MM.1S (cell line): ENCODE results near the gene KLHL11.

Experiments used
- DNase-seq: peaks from one replicate; pipeline ENCODE4 v3.0.0-alpha.2; 2015
- H2AFZ ChIP-seq: fragments of 300-600 bp; sonication (generic); 2 replicates; pipeline ENCODE4 v1.6.0; 2016; ENCODE audit warnings: antibody characterized with exemption, low read length
- H3F3A ChIP-seq: fragments of 300-600 bp; sonication (generic); 2 replicates; pipeline ENCODE4 v1.6.1; 2016; ENCODE audit warnings: mild to moderate bottlenecking, antibody characterized with exemption, low read length, moderate library complexity, mixed read lengths; ENCODE audit not compliant: insufficient read depth
- H3K27ac ChIP-seq: fragments of 300-600 bp; sonication (generic); 2 replicates; pipeline ENCODE4 v1.5.1; 2016; ENCODE audit warnings: mild to moderate bottlenecking, low read length
- H3K27me3 ChIP-seq: fragments of 300-600 bp; sonication (generic); replicated peaks from 2 replicates; pipeline ENCODE4 v1.6.0; 2016; ENCODE audit warnings: low read length; ENCODE audit not compliant: insufficient read depth
- H3K36me3 ChIP-seq: fragments of 300-600 bp; sonication (generic); replicated peaks from 2 replicates; pipeline ENCODE4 v1.6.1; 2016; ENCODE audit warnings: mild to moderate bottlenecking, low read length, mixed read lengths; ENCODE audit not compliant: insufficient read depth
- H3K4me1 ChIP-seq: fragments of 300-600 bp; sonication (generic); 2 replicates; pipeline ENCODE4 v1.6.1; 2016; ENCODE audit warnings: low read length, mixed read lengths
- H3K4me2 ChIP-seq: fragments of 300-600 bp; sonication (generic); 2 replicates; pipeline ENCODE4 v1.6.0; 2016; ENCODE audit warnings: low read depth, low read length
- H3K4me3 ChIP-seq: fragments of 300-600 bp; sonication (generic); 2 replicates; pipeline ENCODE4 v1.5.1; 2016; ENCODE audit warnings: low read length, mixed read lengths
- H3K79me2 ChIP-seq: fragments of 300-600 bp; sonication (generic); 2 replicates; pipeline ENCODE4 v1.6.1; 2016; ENCODE audit warnings: mixed run types, low read length, mixed read lengths
- H3K9ac ChIP-seq: fragments of 300-600 bp; sonication (generic); 2 replicates; pipeline ENCODE4 v1.6.1; 2016; ENCODE audit warnings: low read length, mixed read lengths
- H3K9me2 ChIP-seq: fragments of 300-600 bp; sonication (generic); replicated peaks from 2 replicates; pipeline ENCODE4 v1.6.1; 2016; ENCODE audit warnings: mild to moderate bottlenecking, low read length, mixed read lengths; ENCODE audit not compliant: insufficient read depth
- H3K9me3 ChIP-seq: fragments of 300-600 bp; sonication (generic); replicated peaks from 2 replicates; pipeline ENCODE4 v1.6.1; 2016; ENCODE audit warnings: mild to moderate bottlenecking, low read length, mixed read lengths; ENCODE audit not compliant: insufficient read depth
- H4K20me1 ChIP-seq: fragments of 300-600 bp; sonication (generic); 2 replicates; pipeline ENCODE4 v1.6.1; 2016; ENCODE audit warnings: mild to moderate bottlenecking, low read length, moderate library complexity, mixed read lengths; ENCODE audit not compliant: insufficient read depth
- EZH2 ChIP-seq: fragments of 300-600 bp; sonication (generic); optimal IDR thresholded peaks from 2 replicates; pipeline ENCODE3; 2017; ENCODE audit warnings: low read depth, mild to moderate bottlenecking, antibody characterized with exemption, low read length, mixed read lengths
- EZH2phosphoT487 ChIP-seq: fragments of 300-600 bp; sonication (generic); IDR thresholded peaks from 2 replicates; pipeline ENCODE4 v1.6.1; 2018; ENCODE audit warnings: antibody characterized with exemption, low read length
- TF ChIP-seq, protein P1 (sequence below): fragments of 300-600 bp; sonication (generic); IDR thresholded peaks from 2 replicates; pipeline ENCODE4 v1.5.1; 2016; ENCODE audit warnings: antibody characterized with exemption, low read length, mixed read lengths

The KLHL11 gene

GRCh38 chr17:41901646-41902045 is 36.4 kb upstream of the KLHL11 start:
- Histone ChIP-seq H3K27me3 (no peaks in the 10 kb centered on the region), H2AFZ (no peak overlapping the region), H3K4me1 (no peaks in the 10 kb centered on the region), H3K9ac (no peak overlapping the region), H3K4me2 (no peak overlapping the region), H3K79me2 (no peaks in the 10 kb centered on the region), H3K9me2 (no peaks in the 10 kb centered on the region), H4K20me1 (no peaks in the 10 kb centered on the region), H3K4me3 (no peak overlapping the region), H3F3A (no peaks in the 10 kb centered on the region), H3K27ac (no peak overlapping the region), H3K36me3 (0 out of 2 replicates have a peak, but pooled peaks cover 4% of the 10 kb centered on the region), H3K9me3 (no peaks in the 10 kb centered on the region)
- TF ChIP-seq EZH2phosphoT487, result no peak
- no peak for TF ChIP-seq EZH2
- TF ChIP-seq, protein P1, sequence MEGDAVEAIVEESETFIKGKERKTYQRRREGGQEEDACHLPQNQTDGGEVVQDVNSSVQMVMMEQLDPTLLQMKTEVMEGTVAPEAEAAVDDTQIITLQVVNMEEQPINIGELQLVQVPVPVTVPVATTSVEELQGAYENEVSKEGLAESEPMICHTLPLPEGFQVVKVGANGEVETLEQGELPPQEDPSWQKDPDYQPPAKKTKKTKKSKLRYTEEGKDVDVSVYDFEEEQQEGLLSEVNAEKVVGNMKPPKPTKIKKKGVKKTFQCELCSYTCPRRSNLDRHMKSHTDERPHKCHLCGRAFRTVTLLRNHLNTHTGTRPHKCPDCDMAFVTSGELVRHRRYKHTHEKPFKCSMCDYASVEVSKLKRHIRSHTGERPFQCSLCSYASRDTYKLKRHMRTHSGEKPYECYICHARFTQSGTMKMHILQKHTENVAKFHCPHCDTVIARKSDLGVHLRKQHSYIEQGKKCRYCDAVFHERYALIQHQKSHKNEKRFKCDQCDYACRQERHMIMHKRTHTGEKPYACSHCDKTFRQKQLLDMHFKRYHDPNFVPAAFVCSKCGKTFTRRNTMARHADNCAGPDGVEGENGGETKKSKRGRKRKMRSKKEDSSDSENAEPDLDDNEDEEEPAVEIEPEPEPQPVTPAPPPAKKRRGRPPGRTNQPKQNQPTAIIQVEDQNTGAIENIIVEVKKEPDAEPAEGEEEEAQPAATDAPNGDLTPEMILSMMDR, result no peak
- DNase-seq, result no peak

DNA sequence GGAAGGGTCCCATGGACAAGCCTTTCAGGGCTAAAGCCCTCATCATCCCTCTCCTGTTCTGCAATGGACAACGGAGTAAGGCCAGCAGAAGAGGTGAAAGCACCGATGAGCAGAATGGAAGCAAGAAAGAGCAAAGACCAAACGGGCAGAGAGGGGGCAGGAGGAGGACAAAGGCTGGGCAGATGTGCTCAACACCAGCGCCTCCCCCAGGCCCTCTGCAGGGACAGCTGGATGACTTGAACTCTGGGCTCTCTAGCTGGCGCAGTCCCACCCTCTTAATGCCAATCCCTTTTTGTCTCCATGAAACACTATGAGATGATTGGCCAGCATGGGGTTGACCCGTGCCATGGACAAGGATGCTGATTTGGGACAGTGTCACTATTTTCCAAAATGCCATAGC is 31.5 kb upstream of the KLHL11 start:
- H4K20me1 ChIP-seq, result no peaks in the 10 kb centered on the region
- no peak overlapping the region for H3K4me3 ChIP-seq
- H3K9me3 ChIP-seq, result no peaks in the 10 kb centered on the region
- no peak overlapping the region for H3K4me2 ChIP-seq
- H3K27ac ChIP-seq, result no peak overlapping the region
- H3K9ac ChIP-seq, result no peak overlapping the region
- H3K9me2 ChIP-seq, result no peaks in the 10 kb centered on the region
- H3F3A ChIP-seq, result no peaks in the 10 kb centered on the region
- no peaks in the 10 kb centered on the region for H3K79me2 ChIP-seq
- no peak for DNase-seq
- no peaks in the 10 kb centered on the region for H3K27me3 ChIP-seq
- H3K36me3 ChIP-seq, result no peaks in the 10 kb centered on the region
- no peak overlapping the region for H2AFZ ChIP-seq
- no peaks in the 10 kb centered on the region for H3K4me1 ChIP-seq
- no peak for TF ChIP-seq EZH2phosphoT487
- TF ChIP-seq, protein P1, result no peak
- TF ChIP-seq EZH2, result no peak

- Histone ChIP-seq H3K79me2 (no peaks in the 10 kb centered on the region), H3K4me2 (no peak overlapping the region), H3K9ac (no peak overlapping the region), H3K27ac (no peak overlapping the region), H3K27me3 (no peaks in the 10 kb centered on the region), H4K20me1 (no peaks in the 10 kb centered on the region), H3K9me3 (no peaks in the 10 kb centered on the region), H3K36me3 (no peaks in the 10 kb centered on the region; the same call in 1 of the 2 replicates), H3K4me3 (no peak overlapping the region), H3K9me2 (no peaks in the 10 kb centered on the region), H3F3A (no peaks in the 10 kb centered on the region), H3K4me1 (no peaks in the 10 kb centered on the region), H2AFZ (no peak overlapping the region)
- TF ChIP-seq EZH2phosphoT487 (no peak), EZH2 (no peak)
- TF ChIP-seq, protein P1, result no peak
- DNase-seq, result no peak
These were observed 30.4 kb upstream of the KLHL11 start for GRCh38 chr17:41895617-41896016.
